Activated naive CD4-positive, alpha-beta T cell treated with anti-CD3 and anti-CD28 coated beads, Interleukin-2, amount 10 ng/mL, durations not matched to agents 7 days and 5 days (primary cell): ENCODE data around the gene FBRS.

ENCODE experiments used
- CTCF ChIA-PET: fragments of 350-600 bp; sonication (Branson Sonifier 250); formaldehyde crosslinking; loops from one replicate; lab custom pipeline; 2021; ENCODE audit warnings: antibody characterized with exemption; lab: Charles Lee
- DNase-seq: peaks from one replicate; pipeline ENCODE4 v3.0.0-alpha.2; 2020
- H3K27ac Mint-ChIP-seq: one replicate; pipeline ENCODE4 v1.8.0; 2021; ENCODE audit warnings: mild to moderate bottlenecking, moderate library complexity, mixed read lengths
- H3K27me3 Mint-ChIP-seq: one replicate; pipeline ENCODE4 v1.8.0; 2021; ENCODE audit warnings: mild to moderate bottlenecking, mixed read lengths
- H3K36me3 Mint-ChIP-seq: one replicate; pipeline ENCODE4 v1.8.0; 2021; ENCODE audit warnings: mixed read lengths
- H3K4me1 Mint-ChIP-seq: one replicate; pipeline ENCODE4 v1.8.0; 2021; ENCODE audit warnings: mixed read lengths
- H3K4me3 Mint-ChIP-seq: one replicate; pipeline ENCODE4 v1.8.0; 2021; ENCODE audit warnings: mild to moderate bottlenecking, moderate library complexity, mixed read lengths
- H3K9me3 Mint-ChIP-seq: one replicate; pipeline ENCODE4 v1.8.0; 2021; ENCODE audit warnings: mixed read lengths

FBRS gene

DNA sequence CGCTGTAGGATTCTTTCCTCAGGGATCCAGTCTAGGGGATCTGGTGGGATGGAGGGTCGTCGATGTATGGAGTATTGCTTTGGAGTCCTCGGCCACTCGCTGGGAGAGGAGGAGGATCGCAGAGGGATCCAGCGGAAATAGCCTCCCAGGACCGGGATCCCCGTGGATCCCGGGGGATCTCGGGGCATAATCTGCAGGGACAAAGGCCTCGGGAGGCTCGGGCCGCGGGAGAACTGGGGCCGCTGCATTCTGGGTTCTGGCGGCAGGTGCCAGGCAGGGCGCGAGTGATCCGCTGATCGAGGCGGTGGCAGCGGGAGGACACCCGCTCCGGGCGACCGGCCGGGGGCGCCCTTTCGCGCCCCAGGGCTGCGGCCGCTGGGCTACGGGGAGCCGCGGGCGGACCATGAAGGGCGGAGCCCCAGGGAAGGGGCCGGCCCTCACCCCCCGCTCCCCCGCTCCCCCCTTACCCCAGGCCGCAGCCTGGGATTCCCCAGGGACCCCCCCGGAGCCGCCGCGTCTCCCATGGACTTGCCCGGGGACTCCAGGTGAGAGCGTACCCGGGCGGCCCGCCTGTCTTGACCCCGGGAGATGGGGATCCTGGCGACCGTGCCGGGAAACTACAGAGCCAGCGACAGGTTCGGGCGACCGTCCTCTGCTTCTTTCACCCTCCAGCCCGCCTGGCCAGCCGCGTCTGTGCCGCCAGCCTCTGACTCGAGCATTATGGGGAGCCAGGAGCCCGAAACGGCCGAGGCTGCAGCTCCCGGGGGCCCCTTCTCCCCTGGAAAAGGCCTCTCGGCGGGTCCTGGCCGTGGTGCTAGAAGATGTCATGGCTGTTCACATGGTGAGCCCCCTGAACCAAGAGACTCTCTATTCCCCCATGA lies 6.9 kb upstream of the FBRS start:
- Mint-ChIP-seq H3K4me1 (peaks cover 43% of the 10 kb centered on the region), H3K4me3 (peak overlapping the region; percentile 99), H3K9me3 (no peaks in the 10 kb centered on the region), H3K27me3 (peaks cover 8% of the 10 kb centered on the region), H3K27ac (peak overlapping the region; percentile 99), H3K36me3 (peaks cover 35% of the 10 kb centered on the region)
- CTCF ChIA-PET, result interaction anchor here (0.9 to 3.2 kb wide), 10 partner anchors 8 to 559 kb away, joined by 3 to 22 read pairs (median 4); partner anchors contain the start of genes DCTPP1, FBRS and TBX6
- DNase-seq, result peak; percentile 84

DNA sequence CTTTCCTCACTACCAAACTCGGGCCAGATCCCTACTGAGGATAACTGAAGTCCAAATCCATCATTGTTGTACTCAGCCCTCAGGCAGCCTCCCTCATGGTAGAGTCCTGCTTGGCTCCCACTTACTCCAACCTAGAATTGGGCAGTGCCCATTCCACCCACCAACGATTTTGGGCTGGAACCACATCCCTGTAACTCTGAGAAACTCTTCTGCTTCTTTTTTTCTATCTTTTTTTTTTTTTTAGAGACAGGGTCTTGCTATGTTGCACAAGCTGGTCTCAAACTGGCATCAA lies 6.3 kb upstream of the FBRS start:
- no peak for DNase-seq
- no peaks in the 10 kb centered on the region for H3K9me3 Mint-ChIP-seq
- peaks cover 6% of the 10 kb centered on the region for H3K27me3 Mint-ChIP-seq
- peaks cover 49% of the 10 kb centered on the region for H3K4me1 Mint-ChIP-seq
- peaks cover 39% of the 10 kb centered on the region for H3K36me3 Mint-ChIP-seq
- H3K4me3 Mint-ChIP-seq, result peak overlapping the region; percentile 83
- H3K27ac Mint-ChIP-seq, result peak overlapping the region; percentile 86
- CTCF ChIA-PET, result interaction anchor here (0.7 to 3.2 kb wide), 3 partner anchors 41 to 1485 kb away, joined by 3 to 22 read pairs (median 4); no protein-coding TSS in a partner anchor

DNA sequence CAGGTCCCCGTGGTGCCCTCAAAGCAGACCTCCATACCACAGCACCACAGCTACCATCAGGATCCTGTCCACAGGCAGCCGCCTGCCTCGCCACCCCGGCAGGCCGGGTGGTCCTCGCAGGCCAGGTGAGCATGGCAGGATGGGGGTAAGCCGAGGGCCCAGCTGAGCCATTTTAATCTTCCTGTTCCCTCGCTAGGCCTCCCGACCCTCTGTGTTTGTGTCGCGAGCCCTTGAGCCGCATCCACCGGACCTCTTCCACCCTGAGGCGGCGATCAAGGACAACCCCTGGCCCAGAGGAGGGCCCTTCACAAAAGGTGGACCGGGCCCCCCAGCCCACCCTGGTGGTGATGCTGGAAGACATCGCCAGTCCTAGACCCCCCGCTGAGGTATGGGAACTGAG lies 5.5 kb upstream of the FBRS start:
- CTCF ChIA-PET, result interaction anchor here (0.7 to 3.2 kb wide), 3 partner anchors 41 to 1486 kb away, joined by 3 to 22 read pairs (median 4); no protein-coding TSS in a partner anchor
- H3K4me3 Mint-ChIP-seq, result peak overlapping the region; percentile 83
- no peak overlapping the region for H3K27ac Mint-ChIP-seq
- DNase-seq, result no peak
- peaks cover 4% of the 10 kb centered on the region for H3K27me3 Mint-ChIP-seq
- no peaks in the 10 kb centered on the region for H3K9me3 Mint-ChIP-seq
- peaks cover 56% of the 10 kb centered on the region for H3K4me1 Mint-ChIP-seq
- peaks cover 39% of the 10 kb centered on the region for H3K36me3 Mint-ChIP-seq

DNA sequence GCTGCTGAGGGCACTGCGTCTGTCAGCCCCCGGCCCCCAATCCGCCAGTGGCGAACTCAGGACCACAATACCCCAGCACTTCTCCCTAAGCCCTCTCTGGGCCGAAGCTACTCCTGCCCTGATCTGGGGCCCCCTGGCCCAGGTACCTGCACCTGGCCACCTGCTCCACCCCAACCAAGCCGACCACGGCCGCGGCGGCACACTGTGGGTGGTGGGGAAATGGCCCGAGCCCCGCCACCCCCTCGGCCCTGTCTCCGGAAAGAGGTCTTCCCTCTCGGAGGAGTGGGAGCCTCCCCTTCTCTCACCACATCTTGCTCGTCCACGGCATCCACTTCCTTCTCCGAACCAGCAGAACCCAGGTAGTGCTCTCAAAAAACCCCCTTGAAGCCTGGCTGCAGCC lies 3.4 kb upstream of the FBRS start:
- H3K27me3 Mint-ChIP-seq, result peaks cover 4% of the 10 kb centered on the region
- H3K27ac Mint-ChIP-seq, result no peak overlapping the region
- no peak overlapping the region for H3K4me3 Mint-ChIP-seq
- DNase-seq, result no peak
- CTCF ChIA-PET, result no interaction called here
- H3K4me1 Mint-ChIP-seq, result peaks cover 50% of the 10 kb centered on the region
- H3K9me3 Mint-ChIP-seq, result no peaks in the 10 kb centered on the region
- H3K36me3 Mint-ChIP-seq, result peaks cover 39% of the 10 kb centered on the region

DNA sequence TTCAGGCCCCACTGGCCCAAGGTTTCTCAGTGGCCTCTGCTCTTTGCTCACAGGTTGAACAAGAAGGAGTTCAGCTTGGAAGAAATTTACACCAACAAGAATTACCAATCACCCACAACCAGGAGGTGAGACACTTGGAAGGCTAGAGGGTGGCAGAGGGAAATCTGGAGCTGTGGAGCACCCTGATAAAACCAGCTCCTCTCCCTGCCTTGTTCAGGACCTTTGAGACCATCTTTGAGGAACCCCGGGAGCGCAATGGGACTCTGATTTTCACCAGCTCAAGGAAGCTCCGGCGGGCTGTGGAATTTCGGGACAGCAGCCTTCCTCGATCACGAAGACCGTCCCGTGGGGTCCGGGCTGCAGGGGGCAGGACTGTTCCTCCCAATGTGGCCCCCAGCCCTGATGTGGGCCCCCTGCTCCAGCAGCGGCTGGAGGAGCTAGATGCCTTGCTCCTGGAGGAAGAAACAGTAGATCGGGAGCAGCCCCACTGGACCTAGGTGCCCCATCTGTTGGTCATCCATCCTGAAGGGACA lies 2.4 kb upstream of the FBRS start:
- Mint-ChIP-seq H3K27me3 (no peaks in the 10 kb centered on the region), H3K4me3 (no peak overlapping the region), H3K36me3 (peaks cover 41% of the 10 kb centered on the region), H3K9me3 (no peaks in the 10 kb centered on the region), H3K4me1 (peaks cover 48% of the 10 kb centered on the region), H3K27ac (no peak overlapping the region)
- DNase-seq, result no peak
- CTCF ChIA-PET, result no interaction called here

DNA sequence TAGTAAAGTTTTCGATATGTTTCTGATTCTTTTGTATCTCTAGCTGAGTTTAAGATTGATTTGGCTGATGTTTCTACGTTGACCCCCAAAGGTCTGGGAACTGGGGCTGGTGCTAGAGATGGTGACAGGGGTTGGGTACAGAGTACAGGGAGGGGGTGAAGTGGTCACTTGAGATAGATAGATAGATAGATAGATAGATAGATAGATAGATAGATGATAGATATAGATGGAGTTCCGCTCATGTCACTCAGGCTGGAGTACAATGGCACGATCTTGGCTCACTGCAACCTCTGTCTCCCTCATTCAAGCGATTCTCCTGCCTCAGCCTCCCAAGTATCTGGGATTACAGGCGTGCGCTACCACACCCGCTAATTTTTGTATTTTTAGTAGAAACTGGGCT lies 1.8 kb upstream of the FBRS start:
- CTCF ChIA-PET, result no interaction called here
- Mint-ChIP-seq H3K4me1 (peaks cover 53% of the 10 kb centered on the region), H3K4me3 (no peak overlapping the region), H3K36me3 (peaks cover 44% of the 10 kb centered on the region), H3K9me3 (no peaks in the 10 kb centered on the region), H3K27ac (peak overlapping the region; percentile 66), H3K27me3 (no peaks in the 10 kb centered on the region)
- no peak for DNase-seq

DNA sequence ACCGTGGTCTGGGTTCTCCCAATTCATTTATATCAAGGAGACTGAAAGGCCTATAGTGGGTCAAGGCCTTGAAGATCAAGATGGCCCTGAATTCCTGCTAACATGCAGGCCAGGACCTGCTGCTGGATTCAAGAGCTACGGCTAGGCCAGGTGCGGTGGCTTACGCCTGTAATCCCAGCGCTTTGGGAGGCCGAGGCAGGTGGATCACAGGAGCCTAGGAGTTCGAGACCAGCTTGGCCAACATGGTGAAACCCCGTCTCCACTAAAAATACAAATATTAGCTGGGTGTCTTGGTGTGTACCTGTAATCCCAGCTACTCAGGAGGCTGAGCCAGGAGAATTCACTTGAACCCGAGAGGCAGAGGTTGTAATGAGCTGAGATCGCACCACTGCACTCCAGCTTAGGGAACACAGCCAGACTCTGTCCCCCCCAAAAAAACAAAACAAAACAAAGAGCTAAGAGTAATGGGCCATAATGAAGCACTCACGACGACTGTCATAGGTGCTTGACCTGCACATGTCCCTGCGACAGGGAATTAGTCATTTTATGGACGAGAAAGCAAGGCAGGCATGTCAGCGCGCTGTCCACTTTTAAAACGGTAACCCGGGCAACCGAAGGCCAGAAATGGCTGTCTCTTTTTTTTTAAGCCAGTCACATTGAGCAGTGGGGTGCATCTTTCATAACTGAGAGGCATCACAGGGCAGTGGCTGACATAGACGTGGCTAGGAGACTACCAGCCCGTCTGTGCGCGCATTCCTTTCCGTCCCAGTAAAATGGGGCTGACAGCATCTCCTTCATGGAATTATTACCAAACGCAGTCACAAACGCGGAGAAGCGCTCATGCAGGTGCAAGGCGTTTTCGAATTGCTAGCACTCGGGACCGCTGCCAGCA lies 1.0 kb upstream of the FBRS start:
- Mint-ChIP-seq H3K4me1 (peaks cover 56% of the 10 kb centered on the region), H3K36me3 (peaks cover 48% of the 10 kb centered on the region), H3K9me3 (no peaks in the 10 kb centered on the region), H3K4me3 (peak overlapping the region; percentile 73), H3K27me3 (no peaks in the 10 kb centered on the region), H3K27ac (peak overlapping the region; percentile 93)
- CTCF ChIA-PET, result interaction anchor here (0.9 to 1.0 kb wide), 2 partner anchors 36 to 157 kb away, joined by 3 to 4 read pairs; no protein-coding TSS in a partner anchor
- no peak for DNase-seq

DNA sequence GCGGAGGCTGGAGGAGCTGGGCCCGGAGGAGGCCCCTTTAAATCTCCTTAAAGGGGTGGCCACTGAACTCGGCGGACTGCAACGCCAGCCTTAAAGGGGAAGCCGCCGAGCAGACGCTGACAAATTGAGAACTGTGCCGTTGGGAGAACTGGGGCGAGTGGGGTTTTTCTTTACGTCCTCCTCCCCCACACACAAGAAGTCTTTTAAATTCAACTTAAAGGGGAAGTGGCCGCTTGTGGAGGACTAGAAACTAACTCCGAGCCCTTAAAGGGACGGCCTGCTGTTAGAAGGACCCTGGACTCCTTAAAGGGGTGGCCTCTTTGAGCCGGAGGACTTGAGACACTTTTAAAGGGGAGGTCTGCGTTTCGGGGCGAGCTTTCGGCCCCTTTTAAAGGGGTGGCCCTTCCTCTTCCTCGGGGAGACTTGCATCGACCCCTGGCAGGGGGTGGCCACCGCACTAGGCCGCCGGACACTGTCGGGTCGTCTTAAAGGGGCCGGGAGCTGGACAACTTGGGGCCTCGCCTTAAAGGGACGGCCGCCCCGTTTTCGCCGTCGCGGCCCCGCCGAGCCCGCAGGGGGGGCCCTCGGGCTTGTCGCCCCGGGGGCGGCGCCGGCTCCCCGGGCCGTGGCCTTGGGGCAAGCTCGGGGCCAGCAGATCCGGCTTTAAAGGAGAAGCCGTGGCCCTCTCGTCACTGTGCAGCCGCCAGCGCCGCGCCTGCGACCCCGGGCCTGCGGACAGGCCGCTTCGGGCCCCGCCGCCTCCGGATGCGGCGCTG lies 688 bp downstream of the FBRS start:
- Mint-ChIP-seq H3K9me3 (no peaks in the 10 kb centered on the region), H3K4me1 (peaks cover 61% of the 10 kb centered on the region), H3K27ac (peak overlapping the region; percentile 99), H3K4me3 (peak overlapping the region; percentile 79), H3K27me3 (no peaks in the 10 kb centered on the region), H3K36me3 (peaks cover 52% of the 10 kb centered on the region)
- CTCF ChIA-PET, result interaction anchor here (0.7 to 4.8 kb wide), 9 partner anchors 9 to 155 kb away, joined by 3 to 56 read pairs (median 3); partner anchors contain the start of gene PRR14
- no peak for DNase-seq

DNA sequence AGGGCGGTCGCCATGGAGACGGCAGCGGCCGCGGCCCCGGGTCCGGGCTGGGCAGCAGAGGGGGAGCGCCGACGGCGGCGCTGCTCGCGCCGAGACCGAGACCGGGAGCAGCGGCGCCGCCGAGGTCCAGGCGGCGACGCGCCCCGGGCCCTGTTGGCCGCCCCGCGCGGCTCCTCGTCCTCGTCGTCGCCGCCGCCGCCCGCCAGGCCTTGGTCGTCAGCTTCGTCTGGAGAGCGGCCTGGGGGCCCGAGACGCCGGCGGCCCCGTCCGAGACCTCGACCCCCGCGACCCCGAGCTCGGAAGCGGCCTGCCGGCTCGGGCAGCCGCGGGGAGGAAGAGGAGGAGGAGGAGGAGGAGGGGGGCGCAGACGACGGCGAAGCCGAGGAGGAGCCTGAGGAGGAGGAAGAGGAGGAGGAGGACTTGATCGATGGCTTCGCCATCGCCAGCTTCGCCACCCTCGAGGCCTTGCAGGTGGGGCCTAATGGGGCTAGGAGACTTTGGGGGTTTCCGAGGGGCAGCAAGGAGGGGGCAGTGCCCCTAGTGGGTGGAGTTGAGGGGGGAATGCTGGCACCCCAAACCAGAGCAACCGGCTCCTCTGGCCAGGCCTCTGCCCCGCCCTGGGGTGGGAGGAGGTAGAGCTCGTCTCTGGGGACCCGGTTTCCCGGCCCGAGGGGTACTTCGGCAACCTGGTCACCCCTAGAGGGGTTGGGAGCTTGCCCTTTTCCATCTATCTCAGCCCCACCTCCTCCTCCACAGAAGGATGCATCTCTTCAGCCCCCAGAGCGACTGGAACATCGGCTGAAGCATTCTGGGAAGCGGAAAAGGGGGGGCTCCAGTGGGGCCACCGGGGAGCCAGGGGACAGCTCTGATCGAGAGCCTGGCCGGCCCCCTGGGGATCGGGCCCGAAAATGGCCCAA lies 1.5 kb downstream of the FBRS start:
- H3K4me1 Mint-ChIP-seq, result peaks cover 56% of the 10 kb centered on the region
- H3K27ac Mint-ChIP-seq, result peak overlapping the region; percentile 90

DNA sequence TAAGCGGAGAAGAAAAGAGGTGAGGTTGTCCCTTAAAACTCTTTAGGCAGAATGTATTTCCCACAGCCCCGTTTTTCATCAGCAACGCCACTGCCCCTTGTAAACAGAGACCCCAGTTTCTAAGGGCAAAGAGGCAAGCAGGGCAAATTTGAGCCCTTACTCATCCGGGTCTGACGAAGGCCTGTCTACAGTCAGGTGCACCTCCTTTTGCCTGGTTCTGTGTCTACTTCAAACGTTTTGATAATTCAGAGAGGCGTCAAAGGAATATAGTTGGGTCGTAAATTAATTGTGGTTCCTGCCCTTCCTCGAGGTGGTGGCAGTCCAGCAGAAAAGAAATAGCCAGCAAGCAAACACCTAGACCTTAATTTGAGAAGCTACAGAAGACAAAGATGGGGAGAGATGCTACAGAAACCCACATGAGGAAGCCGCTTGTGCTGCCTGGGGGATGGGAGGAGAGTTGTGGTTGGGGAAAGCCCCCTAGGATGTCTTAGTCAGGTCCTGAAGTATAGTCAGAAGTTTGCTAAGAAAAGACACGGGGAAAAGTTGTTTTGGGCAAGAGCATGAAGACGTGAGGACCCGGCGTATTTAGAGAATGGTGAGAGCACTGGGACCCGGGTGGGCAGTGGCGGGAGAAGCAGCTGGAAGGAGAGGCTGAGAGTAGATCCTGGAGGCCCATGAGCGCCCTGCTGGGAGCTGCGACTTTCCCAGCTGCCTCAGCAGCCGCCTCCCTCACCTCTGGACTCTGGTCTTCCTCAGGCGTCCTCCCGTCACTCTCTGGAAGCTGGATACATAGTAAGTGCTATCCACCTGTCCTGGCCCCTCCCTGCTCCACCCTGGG lies 2.4 kb downstream of the FBRS start:
- no peaks in the 10 kb centered on the region for H3K27me3 Mint-ChIP-seq
- peaks cover 57% of the 10 kb centered on the region for H3K4me1 Mint-ChIP-seq
- H3K4me3 Mint-ChIP-seq, result peak overlapping the region; percentile 91
- peaks cover 46% of the 10 kb centered on the region for H3K36me3 Mint-ChIP-seq
- no peaks in the 10 kb centered on the region for H3K9me3 Mint-ChIP-seq
- CTCF ChIA-PET, result interaction anchor here (1.2 to 4.8 kb wide), 5 partner anchors 10 to 36 kb away, joined by 3 to 56 read pairs (median 7); partner anchors contain the start of gene PRR14
- peak; percentile 86 for DNase-seq
- peak overlapping the region; percentile 90 for H3K27ac Mint-ChIP-seq

More for the DNA sequence above, 1.5 kb downstream of the FBRS start:
- peak overlapping the region; percentile 91 for H3K4me3 Mint-ChIP-seq
- CTCF ChIA-PET, result interaction anchor here (1.2 to 4.8 kb wide), 9 partner anchors 10 to 154 kb away, joined by 3 to 56 read pairs (median 7); partner anchors contain the start of gene PRR14
- H3K27me3 Mint-ChIP-seq, result no peaks in the 10 kb centered on the region
- peak; percentile 53 for DNase-seq
- H3K36me3 Mint-ChIP-seq, result peaks cover 46% of the 10 kb centered on the region
- H3K9me3 Mint-ChIP-seq, result no peaks in the 10 kb centered on the region

DNA sequence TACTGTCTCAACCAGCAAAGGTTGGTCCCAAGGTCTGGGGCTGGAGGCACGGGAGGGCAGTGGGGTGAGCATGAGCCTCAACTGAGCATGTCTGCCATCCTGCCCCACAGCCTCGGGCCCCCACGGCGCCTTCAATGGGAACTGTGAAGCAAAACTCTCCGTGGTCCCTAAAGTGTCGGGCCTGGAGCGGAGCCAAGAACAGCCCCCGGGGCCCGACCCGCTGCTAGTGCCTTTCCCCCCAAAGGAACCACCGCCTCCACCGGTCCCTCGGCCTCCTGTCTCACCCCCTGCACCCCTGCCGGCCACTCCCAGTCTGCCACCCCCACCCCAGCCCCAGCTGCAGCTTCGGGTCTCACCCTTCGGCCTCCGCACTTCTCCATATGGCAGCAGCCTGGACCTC lies 4.2 kb downstream of the FBRS start:
- peaks cover 47% of the 10 kb centered on the region for H3K36me3 Mint-ChIP-seq
- no peak overlapping the region for H3K4me3 Mint-ChIP-seq
- H3K4me1 Mint-ChIP-seq, result peaks cover 41% of the 10 kb centered on the region
- CTCF ChIA-PET, result interaction anchor here (4.8 kb wide), 1 partner anchor 31 kb away, joined by 56 read pairs; no protein-coding TSS in a partner anchor
- no peaks in the 10 kb centered on the region for H3K27me3 Mint-ChIP-seq
- no peaks in the 10 kb centered on the region for H3K9me3 Mint-ChIP-seq
- DNase-seq, result no peak
- H3K27ac Mint-ChIP-seq, result no peak overlapping the region

DNA sequence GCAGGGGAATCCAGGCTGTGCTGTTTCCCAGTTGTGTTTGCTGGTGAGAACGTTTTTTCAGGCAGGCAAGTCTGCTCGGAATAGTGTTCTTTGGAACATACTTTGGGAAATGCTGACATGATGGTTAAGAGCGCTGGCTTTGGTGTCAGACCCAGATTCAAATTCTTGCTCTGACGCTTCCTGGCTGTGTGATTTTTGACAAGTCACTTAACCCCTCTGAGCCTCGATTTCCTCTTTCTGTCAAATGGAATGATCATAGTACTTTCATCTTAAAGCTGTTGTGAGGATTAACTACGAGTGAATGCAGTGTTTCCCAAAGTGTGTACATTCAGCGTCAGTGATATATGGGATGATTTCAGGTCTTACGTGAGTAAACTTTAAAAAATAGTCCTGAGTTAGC lies 4.8 kb downstream of the FBRS start:
- H3K36me3 Mint-ChIP-seq, result peaks cover 52% of the 10 kb centered on the region
- H3K4me3 Mint-ChIP-seq, result no peak overlapping the region
- H3K9me3 Mint-ChIP-seq, result no peaks in the 10 kb centered on the region
- H3K27ac Mint-ChIP-seq, result no peak overlapping the region
- H3K4me1 Mint-ChIP-seq, result peaks cover 41% of the 10 kb centered on the region
- CTCF ChIA-PET, result no interaction called here
- H3K27me3 Mint-ChIP-seq, result no peaks in the 10 kb centered on the region
- DNase-seq, result no peak
